HEK293T (cell line): ENCODE data around the gene OR10D3.

ENCODE experiments used
- ARNT ChIP-seq: fragments of 450-650 bp; IDR thresholded peaks from 2 replicates; pipeline ENCODE4 v1.6.1; 2017; ENCODE audit warnings: mild to moderate bottlenecking
- BHLHE40 ChIP-seq: fragments of 450-650 bp; IDR thresholded peaks from 2 replicates; pipeline ENCODE4 v1.6.1; 2016; ENCODE audit warnings: mild to moderate bottlenecking, moderate library complexity, borderline replicate concordance
- ELF4 ChIP-seq: fragments of 450-650 bp; IDR thresholded peaks from 2 replicates; pipeline ENCODE4 v1.6.1; 2017; ENCODE audit warnings: antibody characterized with exemption
- FOXA1 ChIP-seq: fragments of 450-650 bp; IDR thresholded peaks from 2 replicates; pipeline ENCODE4 v1.6.1; 2016; ENCODE audit warnings: mild to moderate bottlenecking
- FOXK2 ChIP-seq: fragments of 450-650 bp; IDR thresholded peaks from 2 replicates; pipeline ENCODE4 v1.6.1; 2016; ENCODE audit warnings: mild to moderate bottlenecking
- FOXM1 ChIP-seq: fragments of 450-650 bp; IDR thresholded peaks from 2 replicates; pipeline ENCODE4 v1.6.1; 2017; ENCODE audit warnings: mild to moderate bottlenecking, borderline replicate concordance
- HDGF ChIP-seq: fragments of 450-650 bp; IDR thresholded peaks from 2 replicates; pipeline ENCODE4 v1.6.1; 2017; ENCODE audit warnings: antibody characterized with exemption, borderline replicate concordance
- NFRKB ChIP-seq: fragments of 450-650 bp; IDR thresholded peaks from 2 replicates; pipeline ENCODE4 v1.6.1; 2016; ENCODE audit warnings: mild to moderate bottlenecking, moderate library complexity
- SP1 ChIP-seq: fragments of 450-650 bp; IDR thresholded peaks from 2 replicates; pipeline ENCODE4 v1.6.1; 2017
- SUZ12 ChIP-seq: fragments of 450-650 bp; IDR thresholded peaks from 2 replicates; pipeline ENCODE4 v1.6.1; 2016; ENCODE audit warnings: mild to moderate bottlenecking
- TARDBP ChIP-seq: fragments of 450-650 bp; IDR thresholded peaks from 2 replicates; pipeline ENCODE4 v1.6.1; 2016
- ZNF384 ChIP-seq: fragments of 450-650 bp; IDR thresholded peaks from 2 replicates; pipeline ENCODE4 v1.6.1; 2016
- TF ChIP-seq, protein P1 (sequence below): fragments of 450-650 bp; IDR thresholded peaks from 2 replicates; pipeline ENCODE4 v1.6.1; 2016

DNA sequence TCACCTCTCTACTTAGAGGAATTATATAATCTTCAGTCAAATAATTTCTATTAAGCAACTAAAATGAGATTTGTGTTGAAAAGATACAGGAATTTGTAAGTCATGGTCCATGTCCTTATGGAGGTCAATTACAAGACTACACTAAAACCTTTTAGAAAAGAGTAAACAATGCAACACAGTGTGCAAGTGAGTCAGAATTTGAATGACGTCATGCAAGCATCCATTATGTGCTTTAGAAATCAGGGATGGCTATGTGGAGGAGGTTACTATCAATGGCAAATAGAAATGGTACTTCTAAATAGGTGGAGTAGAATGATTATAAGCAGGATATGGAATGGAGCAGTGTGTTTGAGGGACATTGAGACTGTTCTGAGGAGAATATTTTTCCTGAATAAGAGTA is 16.6 kb downstream of the OR10D3 start:
- TF ChIP-seq BHLHE40, result no peak
- TF ChIP-seq FOXM1, result no peak
- TF ChIP-seq FOXK2, result no peak
- TF ChIP-seq, protein P1, sequence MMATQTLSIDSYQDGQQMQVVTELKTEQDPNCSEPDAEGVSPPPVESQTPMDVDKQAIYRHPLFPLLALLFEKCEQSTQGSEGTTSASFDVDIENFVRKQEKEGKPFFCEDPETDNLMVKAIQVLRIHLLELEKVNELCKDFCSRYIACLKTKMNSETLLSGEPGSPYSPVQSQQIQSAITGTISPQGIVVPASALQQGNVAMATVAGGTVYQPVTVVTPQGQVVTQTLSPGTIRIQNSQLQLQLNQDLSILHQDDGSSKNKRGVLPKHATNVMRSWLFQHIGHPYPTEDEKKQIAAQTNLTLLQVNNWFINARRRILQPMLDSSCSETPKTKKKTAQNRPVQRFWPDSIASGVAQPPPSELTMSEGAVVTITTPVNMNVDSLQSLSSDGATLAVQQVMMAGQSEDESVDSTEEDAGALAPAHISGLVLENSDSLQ, result no peak
- no peak for TF ChIP-seq ZNF384
- TF ChIP-seq ELF4, result no peak
- no peak for TF ChIP-seq SP1
- no peak for TF ChIP-seq ARNT
- TF ChIP-seq TARDBP, result no peak
- no peak for TF ChIP-seq FOXA1
- no peak for TF ChIP-seq NFRKB
- no peak for TF ChIP-seq SUZ12
- no peak for TF ChIP-seq HDGF
